HEK293 (cell line): ENCODE measurements around the gene BICD2.

Experiments used
- CTCF ChIP-seq: fragments of 450-650 bp; formaldehyde crosslinking; IDR thresholded peaks from 2 replicates; pipeline ENCODE4 v1.5.1; 2016; ENCODE audit warnings: missing biosample characterization, missing genetic modification characterization
- HIC1 ChIP-seq: fragments of 450-650 bp; formaldehyde crosslinking; IDR thresholded peaks from 2 replicates; pipeline ENCODE4 v1.5.1; 2016; ENCODE audit warnings: missing biosample characterization, missing genetic modification characterization
- KLF1 ChIP-seq: fragments of 450-650 bp; formaldehyde crosslinking; IDR thresholded peaks from 2 replicates; pipeline ENCODE4 v1.5.1; 2016; ENCODE audit warnings: missing biosample characterization, missing genetic modification characterization
- PRDM10 ChIP-seq: fragments of 450-650 bp; formaldehyde crosslinking; IDR thresholded peaks from 2 replicates; pipeline ENCODE4 v1.5.1; 2016; ENCODE audit warnings: missing biosample characterization, missing genetic modification characterization
- REST ChIP-seq: fragments of 450-650 bp; formaldehyde crosslinking; IDR thresholded peaks from 2 replicates; pipeline ENCODE4 v1.5.1; 2016; ENCODE audit warnings: missing biosample characterization, missing genetic modification characterization
- SETDB1 ChIP-seq: IDR thresholded peaks from one replicate; pipeline ENCODE4 v1.6.1; 2017; ENCODE audit warnings: mild to moderate bottlenecking, low read length, moderate library complexity, mixed read lengths; ENCODE audit not compliant: insufficient read length
- ZBTB11 ChIP-seq: fragments of 450-650 bp; formaldehyde crosslinking; conservative IDR thresholded peaks from 2 replicates; pipeline ENCODE4 v1.5.1; 2016; ENCODE audit warnings: low read depth, missing biosample characterization, missing genetic modification characterization
- ZNF24 ChIP-seq: fragments of 450-650 bp; formaldehyde crosslinking; IDR thresholded peaks from 2 replicates; pipeline ENCODE4 v1.5.1; 2016; ENCODE audit warnings: missing biosample characterization, missing genetic modification characterization
- ZNF274 ChIP-seq, 2 experiments: fragments of 200-500 bp in 1 of 2; fragments of 450-650 bp in 1 of 2; sonication (Bioruptor generic) in 1 of 2; formaldehyde crosslinking in 1 of 2; IDR thresholded peaks; 2 replicates each; pipeline versions ENCODE4 v1.5.1 to v1.6.1; 2014 to 2016; ENCODE audit warnings: borderline replicate concordance in 1 of 2, inconsistent platforms in 1 of 2, low read length in 1 of 2, missing biosample characterization in 1 of 2, missing genetic modification characterization in 1 of 2
- ZNF704 ChIP-seq: fragments of 450-650 bp; formaldehyde crosslinking; IDR thresholded peaks from 2 replicates; pipeline ENCODE4 v1.5.1; 2016; ENCODE audit warnings: missing biosample characterization, missing genetic modification characterization
- ZNF747 ChIP-seq: fragments of 450-650 bp; formaldehyde crosslinking; IDR thresholded peaks from 2 replicates; pipeline ENCODE4 v1.5.1; 2016; ENCODE audit warnings: missing biosample characterization, missing genetic modification characterization

GRCh38 chr9:92723801-92724323 lies 40.8 kb downstream of the BICD2 start:
- TF ChIP-seq SETDB1 (no peak), HIC1 (no peak), CTCF (tag by site-specific recombination) (no peak), ZNF274 (IDR thresholded peaks at IDR 0.05; ENCODE audit: low read length) (no peak), ZNF274 (tag by site-specific recombination; IDR thresholded peaks at IDR 0.05; ENCODE audit: borderline replicate concordance) (no peak), PRDM10 (tag by site-specific recombination) (no peak), ZBTB11 (tag by site-specific recombination) (no peak), REST (tag by site-specific recombination) (no peak), KLF1 (tag by site-specific recombination) (no peak), ZNF704 (tag by site-specific recombination) (no peak), ZNF747 (tag by site-specific recombination) (no peak), ZNF24 (tag by site-specific recombination) (no peak)
